ENCODE measurements around the gene CCNYL1. TPM values are rescaled to one million over a fixed set of nuclear protein-coding genes. Genes with fewer than 3 reads are reported as not detected.
"Not testable (repeated sequence)": the region's sequence is repeated elsewhere in the genome, so short reads cannot be mapped to it uniquely, and the experiment has no call there.

Gene CCNYL1
- total RNA-seq, 3 donors from 2014 or later (not counting 1 experiment from before 2014, with no cell fraction given) = 7.9 to 11.7 (median 10.2) TPM

DNA sequence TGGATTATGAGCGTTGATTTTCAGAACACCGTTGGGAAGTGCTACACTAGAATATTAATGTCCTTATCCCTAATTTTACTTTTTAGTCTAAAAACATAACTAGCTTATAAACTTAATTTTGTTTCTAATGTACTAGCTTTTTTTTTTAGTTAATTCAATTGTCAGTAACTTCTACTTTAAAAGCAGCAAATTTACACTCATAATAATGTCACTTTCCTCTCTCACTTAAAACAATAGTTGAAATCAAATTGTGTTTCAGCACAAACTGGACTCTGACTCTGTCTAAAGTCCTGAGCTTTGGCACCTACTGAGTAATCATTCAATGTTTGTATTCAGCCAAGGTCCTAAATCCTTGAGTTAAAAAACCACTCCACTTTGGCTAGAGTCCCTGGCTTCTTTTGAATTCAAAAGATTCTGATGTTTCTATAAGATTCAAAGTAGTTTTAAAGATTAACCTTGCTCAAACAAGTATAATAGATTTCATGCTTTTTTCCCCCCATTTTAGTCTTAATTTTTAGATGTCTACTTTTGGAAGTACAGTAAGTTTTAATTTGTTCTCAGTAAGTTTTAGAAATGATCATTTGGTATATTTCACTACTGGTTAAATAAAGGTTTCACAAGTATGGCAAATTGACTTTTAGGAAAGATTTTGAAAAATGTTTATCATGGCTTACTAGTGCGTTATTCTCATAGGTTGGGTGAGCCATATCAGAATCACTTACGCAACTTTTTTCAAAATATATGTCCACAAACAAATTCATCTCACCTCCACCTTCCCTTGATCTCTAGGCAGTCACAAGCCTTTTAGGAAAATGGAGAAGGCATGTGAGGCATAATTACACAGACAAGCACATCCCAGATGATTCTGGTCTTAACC lies 23.4 kb downstream of the CCNYL1 start:
- Histone ChIP-seq H3K9me3 (ENCODE audit: control insufficient read depth, insufficient read depth, low read length) (no peaks in the 10 kb centered on the region), H3K4me1 (ENCODE audit: control insufficient read depth, insufficient read depth, low read length) (no peaks in the 10 kb centered on the region), H3K27ac (ENCODE audit: low read length) (no peak overlapping the region), H3K36me3 (ENCODE audit: control insufficient read depth, insufficient read depth, low read length) (no peaks in the 10 kb centered on the region), H3K4me3 (ENCODE audit: low read length) (no peak overlapping the region), H3K27me3 (ENCODE audit: control insufficient read depth, insufficient read depth, low read length) (no peaks in the 10 kb centered on the region)
- no peak for TF ChIP-seq CTCF (IDR thresholded peaks at IDR 0.05)
- H3K27ac Mint-ChIP-seq = no peak overlapping the region
- no peaks in the 10 kb centered on the region for H3K27me3 Mint-ChIP-seq (ENCODE audit: low read depth in 2 of 2)
- H3K4me1 Mint-ChIP-seq = no peaks in the 10 kb centered on the region
- no peak overlapping the region for H3K4me3 Mint-ChIP-seq
- DNase-seq = no peak
- no peaks in the 10 kb centered on the region for H3K9me3 Mint-ChIP-seq
- no peaks in the 10 kb centered on the region for H3K36me3 Mint-ChIP-seq
- no peak for ATAC-seq
- intact Hi-C loops (cut with micrococcal nuclease) = no loop called here
- 100% methylated on average over 2 of the region's 4 CpGs for WGBS (ENCODE audit: insufficient coverage)

DNA sequence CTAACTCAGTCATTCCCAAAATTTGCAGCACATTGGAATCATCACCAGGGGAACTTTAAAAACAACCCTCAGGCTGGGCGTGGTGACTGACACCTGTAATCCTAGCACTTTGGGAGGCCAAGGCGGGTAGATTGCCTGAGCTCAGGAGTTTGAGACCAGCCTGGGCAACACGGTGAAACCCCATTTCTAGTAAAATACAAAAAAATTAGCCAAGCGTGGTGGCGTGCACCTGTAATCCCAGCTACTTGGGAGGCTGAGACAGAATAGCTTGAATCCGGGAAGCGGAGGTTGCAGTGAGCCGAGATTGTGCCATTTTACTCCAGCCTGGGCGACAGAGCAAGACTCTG lies 24.0 kb downstream of the CCNYL1 start:
- ATAC-seq; H3K27ac ChIP-seq (ENCODE audit: low read length); H3K4me3 ChIP-seq (ENCODE audit: low read length); DNase-seq; H3K27me3 Mint-ChIP-seq (ENCODE audit: low read depth in 2 of 2); H3K36me3 ChIP-seq (ENCODE audit: control insufficient read depth, insufficient read depth, low read length); H3K27ac Mint-ChIP-seq; H3K4me1 ChIP-seq (ENCODE audit: control insufficient read depth, insufficient read depth, low read length); H3K36me3 Mint-ChIP-seq; intact Hi-C loops (cut with micrococcal nuclease); H3K9me3 Mint-ChIP-seq; H3K27me3 ChIP-seq (ENCODE audit: control insufficient read depth, insufficient read depth, low read length); H3K4me1 Mint-ChIP-seq; H3K9me3 ChIP-seq (ENCODE audit: control insufficient read depth, insufficient read depth, low read length); H3K4me3 Mint-ChIP-seq: not testable (repeated sequence)
- WGBS (ENCODE audit: insufficient coverage) = 97% methylated on average over 9 of the region's 9 CpGs

DNA sequence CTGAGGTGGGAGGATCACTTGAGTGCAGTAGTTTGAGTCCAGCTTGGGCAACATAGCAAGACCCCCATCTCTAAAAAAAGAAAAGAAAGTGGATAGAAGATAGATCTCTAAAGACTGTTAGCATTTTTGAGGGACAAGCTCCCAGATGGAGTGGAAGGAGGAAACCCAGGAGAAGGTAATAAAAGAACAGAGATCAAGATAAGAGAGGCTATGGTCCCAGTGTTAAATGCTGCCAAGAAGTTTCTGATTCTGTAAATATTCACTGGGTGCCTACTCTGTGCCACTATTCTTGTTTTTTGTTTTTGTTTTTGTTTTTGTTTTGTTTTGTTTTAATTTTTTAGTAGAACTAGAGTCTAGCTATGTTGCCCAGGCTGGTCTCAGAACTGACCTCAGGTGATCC lies 32.1 kb downstream of the CCNYL1 start:
- intact Hi-C loops (cut with micrococcal nuclease) = loop anchor here (10.0 kb wide), 1 partner anchor 231 kb away; no protein-coding TSS in a partner anchor
- ATAC-seq (no peak), DNase-seq (no peak)
- Mint-ChIP-seq H3K27me3 (ENCODE audit: low read depth in 2 of 2) (no peaks in the 10 kb centered on the region), H3K36me3 (no peaks in the 10 kb centered on the region), H3K4me3 (no peak overlapping the region), H3K27ac (no peak overlapping the region), H3K9me3 (no peaks in the 10 kb centered on the region), H3K4me1 (no peaks in the 10 kb centered on the region)
- H3K9me3 ChIP-seq (ENCODE audit: control insufficient read depth, insufficient read depth, low read length) = no peaks in the 10 kb centered on the region
- peaks cover 15% of the 10 kb centered on the region for H3K36me3 ChIP-seq (ENCODE audit: control insufficient read depth, insufficient read depth, low read length)
- no peak for TF ChIP-seq CTCF (IDR thresholded peaks at IDR 0.05)
- no peak overlapping the region for H3K27ac ChIP-seq (ENCODE audit: low read length)
- H3K4me1 ChIP-seq (ENCODE audit: control insufficient read depth, insufficient read depth, low read length) = no peaks in the 10 kb centered on the region
- no peak overlapping the region for H3K4me3 ChIP-seq (ENCODE audit: low read length)
- no peaks in the 10 kb centered on the region for H3K27me3 ChIP-seq (ENCODE audit: control insufficient read depth, insufficient read depth, low read length)

- H3K36me3 Mint-ChIP-seq = no peaks in the 10 kb centered on the region
- Histone ChIP-seq H3K27me3 (ENCODE audit: control insufficient read depth, insufficient read depth, low read length) (no peaks in the 10 kb centered on the region), H3K4me3 (ENCODE audit: low read length) (no peak overlapping the region), H3K36me3 (ENCODE audit: control insufficient read depth, insufficient read depth, low read length) (peaks cover 17% of the 10 kb centered on the region), H3K27ac (ENCODE audit: low read length) (no peak overlapping the region), H3K4me1 (ENCODE audit: control insufficient read depth, insufficient read depth, low read length) (no peaks in the 10 kb centered on the region), H3K9me3 (ENCODE audit: control insufficient read depth, insufficient read depth, low read length) (no peaks in the 10 kb centered on the region)
- H3K9me3 Mint-ChIP-seq = no peaks in the 10 kb centered on the region
- no peaks in the 10 kb centered on the region for H3K27me3 Mint-ChIP-seq (ENCODE audit: low read depth in 2 of 2)
- ATAC-seq = no peak
- intact Hi-C loops (cut with micrococcal nuclease) = loop anchor here (10.0 kb wide), 1 partner anchor 231 kb away; no protein-coding TSS in a partner anchor
- WGBS (ENCODE audit: insufficient coverage) = 94% methylated on average over 2 of the region's 2 CpGs
- H3K27ac Mint-ChIP-seq = no peak overlapping the region
- no peaks in the 10 kb centered on the region for H3K4me1 Mint-ChIP-seq
- TF ChIP-seq CTCF (IDR thresholded peaks at IDR 0.05) = no peak
- no peak overlapping the region for H3K4me3 Mint-ChIP-seq
- no peak for DNase-seq
Observed at GRCh38 chr2:207744050-207744449, 32.6 kb downstream of the CCNYL1 start.

Data from natural killer cell (primary cell).